Kasumi-1 (cell line): Measurements from ENCODE around the gene DCAF8.

Experiments
- DNase-seq, 2 experiments: peaks; one replicate each; lab custom pipeline; 2025; lab: John Stamatoyannopoulos, UW

DCAF8 gene

GRCh38 chr1:160264795-160265307 is 2.5 kb upstream of the DCAF8 start:
- no peak for DNase-seq

DNA sequence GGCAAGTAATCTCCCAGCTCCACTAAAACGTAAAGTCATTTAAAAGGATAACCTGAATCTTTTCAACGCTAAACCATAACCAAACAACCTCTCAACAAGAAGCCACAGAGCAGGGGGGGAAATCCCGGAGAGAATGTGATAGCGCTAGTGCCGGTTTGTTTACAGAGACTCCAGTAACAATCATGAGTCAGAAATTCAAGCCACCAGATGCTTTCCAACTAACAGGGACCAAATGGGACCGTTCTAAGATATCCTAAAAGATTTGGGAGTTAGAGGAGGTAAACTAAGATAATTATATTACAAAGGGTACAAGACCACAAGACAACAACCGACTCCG is 825 bp downstream of the DCAF8 start:
- DNase-seq = peak; percentile 56 to 65

- DNase-seq = no peak
Observed at GRCh38 chr1:160260406-160261382, 1.7 kb downstream of the DCAF8 start.

DNA sequence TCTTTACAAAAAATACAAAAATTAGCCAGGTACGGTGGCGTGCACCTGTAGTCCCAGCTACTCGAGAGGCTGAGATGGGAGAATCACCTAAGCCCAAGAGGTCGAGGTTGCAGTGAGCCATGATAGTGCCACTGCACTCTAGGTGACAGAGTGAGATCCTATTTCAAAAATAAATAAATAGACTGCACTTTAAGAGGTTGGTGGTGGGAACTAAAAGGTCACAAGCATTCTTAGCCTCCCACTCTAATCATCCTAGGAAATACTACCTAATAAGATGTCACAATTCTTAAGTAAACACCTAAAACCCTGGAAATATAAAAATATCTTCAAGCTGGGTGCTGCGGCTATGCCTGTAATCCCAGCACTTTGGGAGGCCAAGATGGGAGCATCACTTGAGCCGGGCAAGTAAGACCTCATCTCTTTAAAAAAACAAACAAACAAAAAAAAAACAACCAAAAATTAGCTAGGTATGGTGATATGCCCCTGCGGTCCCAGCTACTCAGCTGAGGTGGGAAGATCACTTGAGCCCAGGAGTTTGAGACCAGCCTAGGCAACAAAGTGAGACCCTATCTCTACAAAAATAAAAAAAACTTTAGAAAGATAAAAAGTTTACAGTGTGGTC is 4.1 kb downstream of the DCAF8 start:
- no peak for DNase-seq

GRCh38 chr1:160257411-160258015 is 4.8 kb downstream of the DCAF8 start:
- no peak for DNase-seq

DNA sequence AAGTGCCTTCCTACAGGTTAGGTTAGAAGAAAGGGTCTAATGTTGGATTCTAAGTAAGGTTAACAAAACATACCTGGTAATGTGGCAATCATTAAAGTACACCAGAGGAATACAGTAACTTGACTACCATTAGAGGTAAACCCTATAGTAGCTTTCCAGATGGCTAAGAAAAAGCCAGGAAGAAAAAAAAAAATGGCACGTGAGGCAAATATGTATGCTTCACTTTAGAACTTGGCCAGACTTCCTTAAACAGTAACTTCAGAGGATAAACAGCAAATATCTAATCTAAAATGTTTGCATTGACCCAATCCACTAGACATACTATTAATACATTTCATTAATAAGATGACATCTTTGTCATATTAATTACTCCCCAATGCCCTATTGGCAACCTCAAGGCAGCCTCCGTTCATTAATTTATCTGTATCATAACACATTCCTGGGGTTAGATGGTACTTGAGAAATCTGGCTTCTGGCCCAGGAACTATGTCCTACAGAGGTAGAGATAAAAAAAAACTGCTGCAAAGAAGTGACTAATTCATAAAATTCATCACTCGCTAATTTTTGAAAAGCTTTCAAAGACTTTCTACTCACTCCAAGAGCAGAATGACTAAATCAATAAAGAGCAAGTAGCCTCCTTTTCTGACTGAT is 5.8 kb downstream of the DCAF8 start:
- no peak for DNase-seq

GRCh38 chr1:160255781-160256300 is 6.5 kb downstream of the DCAF8 start:
- no peak for DNase-seq

- peak; percentile 62 to 64 for DNase-seq
Observed at GRCh38 chr1:160251687-160252526, 10.4 kb downstream of the DCAF8 start.

DNA sequence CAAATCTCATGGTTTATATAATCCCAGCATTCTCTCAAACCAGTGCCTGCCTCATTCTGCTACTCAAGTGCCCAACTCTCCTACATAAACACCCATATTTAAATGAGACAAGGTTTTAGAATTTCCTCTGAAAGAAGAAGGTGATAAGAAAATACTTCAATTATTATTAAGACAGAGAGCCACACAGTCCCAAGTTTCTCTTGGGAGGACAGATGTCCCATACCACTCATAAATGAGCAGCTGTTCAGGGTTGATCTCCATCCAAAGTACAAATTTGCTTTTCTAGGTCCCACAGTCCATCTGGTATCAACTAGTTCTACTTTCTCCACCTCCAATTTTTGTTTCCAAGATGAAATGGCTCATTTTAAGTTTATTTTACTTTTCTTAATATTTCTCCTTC is 11.3 kb downstream of the DCAF8 start:
- DNase-seq = no peak

- DNase-seq = no peak
Observed at GRCh38 chr1:160247053-160247452, 15.3 kb downstream of the DCAF8 start.

DNA sequence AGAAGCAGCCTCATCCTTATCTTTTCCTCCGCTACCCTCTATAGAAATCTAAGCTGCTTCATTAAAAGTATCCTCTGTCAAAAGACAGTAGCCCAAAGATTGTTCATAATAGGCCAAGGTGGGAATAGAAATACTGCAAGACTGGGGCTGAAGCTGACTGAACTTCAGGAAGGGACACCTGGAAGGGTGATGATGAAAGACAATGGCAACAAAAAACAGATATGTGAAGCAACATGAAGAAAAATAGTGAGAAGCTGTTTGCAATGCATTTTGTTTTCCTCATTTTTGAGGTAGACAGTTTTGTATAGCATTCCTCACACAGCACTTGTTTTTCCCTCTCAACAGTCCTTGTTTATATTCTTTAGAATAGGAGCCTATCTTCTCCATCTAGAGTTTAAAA is 16.9 kb downstream of the DCAF8 start:
- DNase-seq = no peak

DNA sequence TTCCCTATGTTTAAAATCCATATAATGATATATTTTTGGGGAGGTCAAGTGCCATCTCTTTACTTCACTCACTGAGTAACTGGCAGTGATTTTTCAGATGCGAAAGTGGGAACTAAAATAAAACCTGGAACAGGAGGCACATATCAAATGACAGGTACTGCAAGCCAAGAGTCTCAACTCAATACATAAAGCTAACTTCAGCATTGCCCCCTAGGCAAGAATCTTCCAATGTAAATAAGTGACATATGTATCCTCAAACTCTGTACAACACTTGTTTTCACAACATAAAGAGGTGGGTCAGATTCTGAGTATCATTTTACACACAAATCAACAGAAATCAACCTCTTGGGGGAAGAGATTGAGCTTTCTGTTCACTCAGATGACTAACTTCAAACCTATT is 18.1 kb downstream of the DCAF8 start:
- no peak for DNase-seq

GRCh38 chr1:160243767-160244166 is 18.6 kb downstream of the DCAF8 start:
- no peak for DNase-seq

GRCh38 chr1:160239582-160240299 is 22.6 kb downstream of the DCAF8 start:
- DNase-seq = no peak

GRCh38 chr1:160238408-160238807 is 23.9 kb downstream of the DCAF8 start:
- DNase-seq = no peak

DNA sequence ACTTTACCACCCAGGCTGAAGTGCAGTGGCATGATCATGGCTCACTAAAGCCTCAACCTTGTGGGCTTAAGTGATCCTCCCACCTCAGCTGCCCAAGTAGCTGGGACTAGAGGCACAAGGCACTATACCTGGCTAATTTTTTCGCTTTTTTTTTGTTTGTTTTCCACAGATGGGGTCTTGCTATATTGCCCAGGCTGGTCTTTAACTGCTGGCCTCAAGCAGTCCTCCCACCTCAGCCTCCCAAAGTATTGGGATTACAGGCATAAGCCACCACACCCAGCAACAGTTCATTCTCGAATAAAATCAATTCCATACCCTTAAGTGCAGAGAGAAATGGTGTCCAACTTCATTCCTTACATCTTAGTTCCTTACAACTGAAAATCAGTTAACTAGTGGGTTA is 24.8 kb downstream of the DCAF8 start:
- DNase-seq = no peak

DNA sequence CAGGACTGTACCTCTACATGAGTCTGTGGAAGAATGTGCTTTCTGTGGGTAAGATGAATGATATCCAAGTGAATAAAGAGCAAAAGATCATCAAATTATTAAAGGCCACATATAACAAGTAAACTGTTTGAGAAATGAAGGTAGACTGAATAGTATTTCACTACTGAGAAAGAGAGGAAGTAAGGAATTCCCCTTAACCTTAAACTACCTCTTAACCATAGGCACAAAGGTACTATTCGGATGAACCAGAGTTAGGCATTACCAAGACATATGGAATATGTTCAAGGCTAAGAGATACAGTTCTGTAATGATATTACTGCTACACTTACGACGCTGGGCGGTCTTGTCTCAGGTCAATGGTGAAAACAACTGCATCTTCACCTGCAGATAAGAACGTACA is 25.5 kb downstream of the DCAF8 start:
- no peak for DNase-seq

- DNase-seq = no peak
Observed at GRCh38 chr1:160232911-160233310, 29.4 kb downstream of the DCAF8 start.

GRCh38 chr1:160228431-160228830 is 33.9 kb downstream of the DCAF8 start:
- no peak for DNase-seq

DNA sequence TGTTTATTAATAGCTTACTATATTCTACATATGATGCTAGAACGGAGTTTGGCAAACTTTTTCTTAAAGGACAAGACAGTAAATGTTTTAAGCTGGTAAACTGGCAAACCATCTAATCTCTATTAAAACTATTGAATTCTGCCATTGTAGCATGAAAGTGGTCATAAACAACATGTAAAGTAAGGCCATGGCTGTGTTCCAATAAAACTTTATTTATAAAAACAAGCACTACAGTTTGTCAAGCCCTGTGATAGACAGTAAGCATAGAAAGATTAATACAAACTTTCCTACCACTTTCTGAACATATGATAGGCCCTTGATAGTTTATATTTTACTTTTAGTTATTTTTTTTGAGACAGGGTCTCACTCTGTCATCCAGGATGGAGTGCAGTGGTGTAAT is 34.8 kb downstream of the DCAF8 start:
- no peak for DNase-seq

DNA sequence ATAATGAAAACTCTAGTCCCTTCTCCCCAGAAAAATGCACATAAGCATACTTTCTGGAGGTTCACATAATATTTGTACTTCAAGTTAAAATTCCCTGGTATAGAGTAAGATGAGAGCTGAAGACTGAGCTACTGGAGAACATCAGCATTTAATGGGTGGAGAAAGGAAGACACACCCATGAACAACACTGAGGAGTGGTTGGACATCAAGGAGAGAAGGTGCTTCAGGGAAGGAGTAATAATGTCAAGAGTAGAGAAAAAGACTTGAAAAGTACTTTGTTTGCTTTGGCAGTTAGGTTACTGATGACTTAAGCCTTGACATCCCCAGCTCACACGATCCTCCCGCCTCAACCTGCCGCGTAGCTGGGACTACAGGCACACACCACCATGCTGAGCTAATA is 35.3 kb downstream of the DCAF8 start:
- no peak for DNase-seq
